ENCODE results near the gene RRH. TPM values are rescaled to one million over a fixed set of nuclear protein-coding genes. Genes with fewer than 3 reads are reported as not detected.

Gene RRH
- total RNA-seq, 1 donor from 2014 or later: 0.41 TPM

- FAIRE-seq (no peak), DNase-seq (ENCODE audit: low spot score in 2 of 2) (no peak)
Measured at GRCh38 chr4:109879636-109880314, 52.0 kb downstream of the RRH start.

GRCh38 chr4:109886303-109886702, 58.5 kb downstream of the RRH start:
- FAIRE-seq: no peak
- DNase-seq (ENCODE audit: low spot score in 2 of 2): no peak

- FAIRE-seq: no peak
- no peak for DNase-seq (ENCODE audit: low spot score in 2 of 2)
Measured at GRCh38 chr4:109887071-109887470, 59.3 kb downstream of the RRH start.

- DNase-seq (ENCODE audit: low spot score in 2 of 2) (no peak), FAIRE-seq (no peak)
Measured at GRCh38 chr4:109890076-109890475, 62.3 kb downstream of the RRH start.

Other genes starting within 250 kb of the RRH start
- gene CASP6, start 124.5 kb upstream of the RRH start, total RNA-seq: 22.4 TPM
- 24.5 TPM for gene PLA2G12A, start 97.9 kb upstream of the RRH start, total RNA-seq
- gene CFI, start 26.0 kb upstream of the RRH start, total RNA-seq: 4.5 TPM
- gene GAR1, start 12.2 kb upstream of the RRH start, total RNA-seq: 3.7 TPM
- not detected for gene LRIT3, start 20.1 kb downstream of the RRH start, total RNA-seq
- gene EGF, start 84.9 kb downstream of the RRH start, total RNA-seq: under 0.01 TPM